Effector memory CD4-positive, alpha-beta T cell (primary cell): ENCODE measurements around the gene DIRAS1.

ENCODE experiments used
- DNase-seq, 3 donors: peaks; one replicate each; pipeline ENCODE4 v3.0.0-alpha.2; 2020
- H3K27ac ChIP-seq: 2 replicates; pipeline ENCODE4 v1.7.0; 2013; ENCODE audit warnings: mild to moderate bottlenecking, low read length, moderate library complexity; ENCODE audit not compliant: insufficient read depth, poor library complexity, severe bottlenecking
- H3K27me3 ChIP-seq: replicated peaks from 2 replicates; pipeline ENCODE4 v1.7.0; 2013; ENCODE audit warnings: mild to moderate bottlenecking, low read length; ENCODE audit not compliant: insufficient read depth, control insufficient read depth, poor library complexity, severe bottlenecking
- H3K36me3 ChIP-seq: 2 replicates; pipeline ENCODE4 v1.7.0; 2013; ENCODE audit warnings: mild to moderate bottlenecking, low read length, moderate library complexity; ENCODE audit not compliant: control insufficient read depth, insufficient read depth
- H3K4me1 ChIP-seq: 2 replicates; pipeline ENCODE4 v1.7.0; 2013; ENCODE audit warnings: low read length, mild to moderate bottlenecking; ENCODE audit not compliant: control insufficient read depth, insufficient read depth, poor library complexity, severe bottlenecking
- H3K4me3 ChIP-seq: 2 replicates; pipeline ENCODE4 v1.7.0; 2013; ENCODE audit warnings: low read length, low read depth, mild to moderate bottlenecking; ENCODE audit not compliant: insufficient read depth, poor library complexity, severe bottlenecking
- H3K9me3 ChIP-seq: 2 replicates; pipeline ENCODE4 v1.7.0; 2013; ENCODE audit warnings: mild to moderate bottlenecking, low read length, moderate library complexity; ENCODE audit not compliant: control insufficient read depth

Gene DIRAS1

GRCh38 chr19:2735374-2735773 is 14.2 kb upstream of the DIRAS1 start:
- H3K36me3 ChIP-seq: peaks cover 20% of the 10 kb centered on the region
- no peak overlapping the region for H3K27ac ChIP-seq
- H3K4me3 ChIP-seq: no peak overlapping the region
- no peak for DNase-seq
- H3K9me3 ChIP-seq: no peaks in the 10 kb centered on the region
- H3K27me3 ChIP-seq: no peaks in the 10 kb centered on the region
- H3K4me1 ChIP-seq: peaks cover 6% of the 10 kb centered on the region

- Histone ChIP-seq H3K27me3 (no peaks in the 10 kb centered on the region), H3K36me3 (peaks cover 20% of the 10 kb centered on the region), H3K4me1 (peaks cover 6% of the 10 kb centered on the region), H3K4me3 (no peak overlapping the region), H3K27ac (no peak overlapping the region), H3K9me3 (no peaks in the 10 kb centered on the region)
- no peak for DNase-seq
Measured at GRCh38 chr19:2734589-2735288, 13.6 kb upstream of the DIRAS1 start.

- H3K9me3 ChIP-seq: no peaks in the 10 kb centered on the region
- DNase-seq: no peak
- H3K4me3 ChIP-seq: no peak overlapping the region
- H3K36me3 ChIP-seq: peaks cover 20% of the 10 kb centered on the region
- H3K4me1 ChIP-seq: peaks cover 1% of the 10 kb centered on the region
- no peak overlapping the region for H3K27ac ChIP-seq
- no peaks in the 10 kb centered on the region for H3K27me3 ChIP-seq
Measured at GRCh38 chr19:2733930-2734588, 12.9 kb upstream of the DIRAS1 start.

GRCh38 chr19:2732883-2733282 is 11.7 kb upstream of the DIRAS1 start:
- Histone ChIP-seq H3K9me3 (no peaks in the 10 kb centered on the region), H3K4me3 (no peak overlapping the region), H3K36me3 (peaks cover 20% of the 10 kb centered on the region), H3K27me3 (no peaks in the 10 kb centered on the region), H3K27ac (no peak overlapping the region), H3K4me1 (no peaks in the 10 kb centered on the region)
- no peak for DNase-seq

GRCh38 chr19:2732157-2732725 is 11.1 kb upstream of the DIRAS1 start:
- no peaks in the 10 kb centered on the region for H3K9me3 ChIP-seq
- H3K27ac ChIP-seq: no peak overlapping the region
- no peaks in the 10 kb centered on the region for H3K4me1 ChIP-seq
- H3K36me3 ChIP-seq: peaks cover 20% of the 10 kb centered on the region
- no peaks in the 10 kb centered on the region for H3K27me3 ChIP-seq
- no peak overlapping the region for H3K4me3 ChIP-seq
- no peak for DNase-seq

- Histone ChIP-seq H3K4me3 (no peak overlapping the region), H3K36me3 (peaks cover 13% of the 10 kb centered on the region), H3K27me3 (no peaks in the 10 kb centered on the region), H3K27ac (no peak overlapping the region), H3K9me3 (no peaks in the 10 kb centered on the region), H3K4me1 (no peaks in the 10 kb centered on the region)
- DNase-seq: no peak
Measured at GRCh38 chr19:2731181-2731995, 10.2 kb upstream of the DIRAS1 start.

- Histone ChIP-seq H3K27ac (no peak overlapping the region), H3K9me3 (no peaks in the 10 kb centered on the region)
- no peak for DNase-seq
Measured at GRCh38 chr19:2729943-2730818, 9.0 kb upstream of the DIRAS1 start.

GRCh38 chr19:2728783-2729387 is 7.7 kb upstream of the DIRAS1 start:
- Histone ChIP-seq H3K4me1 (no peaks in the 10 kb centered on the region), H3K27me3 (peaks cover 3% of the 10 kb centered on the region), H3K4me3 (no peak overlapping the region), H3K27ac (no peak overlapping the region), H3K36me3 (no peaks in the 10 kb centered on the region), H3K9me3 (no peaks in the 10 kb centered on the region)
- DNase-seq: no peak

More at GRCh38 chr19:2729943-2730818, 9.0 kb upstream of the DIRAS1 start:
- Histone ChIP-seq H3K27me3 (no peaks in the 10 kb centered on the region), H3K4me1 (no peaks in the 10 kb centered on the region), H3K36me3 (peaks cover 6% of the 10 kb centered on the region), H3K4me3 (no peak overlapping the region)

- H3K9me3 ChIP-seq: no peaks in the 10 kb centered on the region
- H3K27me3 ChIP-seq: peaks cover 3% of the 10 kb centered on the region
- H3K4me3 ChIP-seq: no peak overlapping the region
- H3K4me1 ChIP-seq: no peaks in the 10 kb centered on the region
- no peaks in the 10 kb centered on the region for H3K36me3 ChIP-seq
- no peak overlapping the region for H3K27ac ChIP-seq
- DNase-seq: no peak
Measured at GRCh38 chr19:2727640-2727944, 6.4 kb upstream of the DIRAS1 start.
